GM18861 (cell line): ENCODE results near the gene TRIM37.
"Not testable (repeated sequence)": the region's sequence is repeated elsewhere in the genome, so short reads cannot be mapped to it uniquely, and the experiment has no call there.

Experiments used
- ATAC-seq: cut with Tn5 transposase; IDR thresholded peaks from one replicate; pipeline ENCODE4 v1.9.1; 2021; ENCODE audit not compliant: unreplicated experiment

Gene TRIM37

GRCh38 chr17:59110973-59111372 is 4.3 kb upstream of the TRIM37 start:
- ATAC-seq: no peak

GRCh38 chr17:59108400-59109102 is 1.9 kb upstream of the TRIM37 start:
- ATAC-seq: no peak

GRCh38 chr17:59107306-59107670 is 608 bp upstream of the TRIM37 start:
- ATAC-seq: no peak

- peak; percentile 10 for ATAC-seq
Measured at GRCh38 chr17:59105852-59106462, 723 bp downstream of the TRIM37 start.

- no peak for ATAC-seq
Measured at GRCh38 chr17:59101178-59101577, 5.5 kb downstream of the TRIM37 start.

GRCh38 chr17:59097876-59098275 is 8.8 kb downstream of the TRIM37 start:
- no peak for ATAC-seq

GRCh38 chr17:59094861-59095530 is 11.7 kb downstream of the TRIM37 start:
- no peak for ATAC-seq

GRCh38 chr17:59093702-59094231 is 12.9 kb downstream of the TRIM37 start:
- no peak for ATAC-seq

- ATAC-seq: no peak
Measured at GRCh38 chr17:59093145-59093701, 13.5 kb downstream of the TRIM37 start.

GRCh38 chr17:59090593-59090992 is 16.1 kb downstream of the TRIM37 start:
- not testable (repeated sequence) for ATAC-seq

GRCh38 chr17:59084154-59084553 is 22.5 kb downstream of the TRIM37 start:
- no peak for ATAC-seq

GRCh38 chr17:59074494-59074893 is 32.2 kb downstream of the TRIM37 start:
- no peak for ATAC-seq

GRCh38 chr17:59073972-59074371 is 32.7 kb downstream of the TRIM37 start:
- no peak for ATAC-seq

GRCh38 chr17:59069856-59070255 is 36.8 kb downstream of the TRIM37 start:
- no peak for ATAC-seq

- peak; percentile 77 for ATAC-seq
Measured at GRCh38 chr17:59067756-59068155, 38.9 kb downstream of the TRIM37 start.

- ATAC-seq: peak; percentile 9
Measured at GRCh38 chr17:59067340-59067739, 39.3 kb downstream of the TRIM37 start.

GRCh38 chr17:59062509-59062908 is 44.2 kb downstream of the TRIM37 start:
- no peak for ATAC-seq

GRCh38 chr17:59056857-59057256 is 49.8 kb downstream of the TRIM37 start:
- ATAC-seq: no peak

GRCh38 chr17:59049798-59050197 is 56.9 kb downstream of the TRIM37 start:
- ATAC-seq: no peak

- ATAC-seq: no peak
Measured at GRCh38 chr17:59047616-59048015, 59.1 kb downstream of the TRIM37 start.

- ATAC-seq: no peak
Measured at GRCh38 chr17:59046192-59046591, 60.5 kb downstream of the TRIM37 start.

GRCh38 chr17:59038734-59039133 is 67.9 kb downstream of the TRIM37 start:
- ATAC-seq: no peak
